T-cell (primary cell): ENCODE measurements around the gene ERMAP. TPM values are rescaled to one million over a fixed set of nuclear protein-coding genes. Genes with fewer than 3 reads are reported as not detected.

ENCODE experiments used
- ATAC-seq, 4 experiments: fragments of 200-7000 bp in 3 of 4; fragments of 150-1000 bp in 1 of 4; cut with Tn5 transposase; replicated peaks in 1 of 4; 1 replicate in 3 of 4; 2 replicates in 1 of 4; pipeline ENCODE4 v1.10.0; 2021; ENCODE audit warnings: moderate library complexity in 3 of 4, mild to moderate bottlenecking in 2 of 4, moderate number of reproducible peaks in 1 of 4
- CTCF ChIA-PET, 2 donors: fragments of 300-600 bp; sonication (Branson Sonifier 250); formaldehyde crosslinking; loops; one replicate each; lab custom pipeline; 2022; ENCODE audit warnings: antibody characterized with exemption in 2 of 2; lab: Charles Lee
- POLR2A ChIA-PET, 2 donors: fragments of 300-600 bp; sonication (Branson Sonifier 250); formaldehyde crosslinking; loops; one replicate each; lab custom pipeline; 2022; ENCODE audit warnings: antibody characterized with exemption in 2 of 2; lab: Charles Lee
- DNase-seq, 35 experiments: peaks; one replicate each; pipeline versions ENCODE4 v3.0.0 to v3.0.0-alpha.2; 2013 to 2023
- H3K27ac ChIP-seq: one replicate; pipeline ENCODE4 v1.5.1; 2013; ENCODE audit warnings: low read length
- H3K27me3 ChIP-seq, 2 experiments: replicated peaks in 1 of 2; 1 replicate in 1 of 2; 2 replicates in 1 of 2; pipeline versions ENCODE4 v1.6.1 to v1.7.0; 2013; ENCODE audit warnings: low read length in 1 of 2, mixed read lengths in 1 of 2; ENCODE audit not compliant: control insufficient read depth in 2 of 2, insufficient read depth in 2 of 2; ENCODE audit errors: extremely low read depth in 1 of 2
- H3K36me3 ChIP-seq, 2 donors: 1 replicate in 1 of 2; 2 replicates in 1 of 2; pipeline versions ENCODE4 v1.6.1 to v1.7.0; 2013; ENCODE audit warnings: low read length in 1 of 2; ENCODE audit not compliant: control insufficient read depth in 2 of 2, insufficient read depth in 1 of 2; ENCODE audit errors: extremely low read depth in 1 of 2
- H3K4me1 ChIP-seq, 2 experiments: 1 replicate in 1 of 2; 2 replicates in 1 of 2; pipeline versions ENCODE4 v1.6.1 to v1.7.0; 2013; ENCODE audit warnings: low read length in 2 of 2, mixed read lengths in 1 of 2; ENCODE audit not compliant: insufficient read depth in 2 of 2, control insufficient read depth in 1 of 2; ENCODE audit errors: extremely low read depth in 1 of 2
- H3K4me3 ChIP-seq, 2 donors: 1 replicate in 1 of 2; 2 replicates in 1 of 2; pipeline versions ENCODE4 v1.5.1 to v1.7.0; 2013; ENCODE audit warnings: mild to moderate bottlenecking in 2 of 2, low read length in 1 of 2, moderate library complexity in 1 of 2; ENCODE audit not compliant: control insufficient read depth in 1 of 2; ENCODE audit errors: extremely low read depth in 1 of 2
- H3K9me3 ChIP-seq: 2 replicates; pipeline ENCODE4 v1.7.0; 2013
- H3K27ac Mint-ChIP-seq, 2 donors: one replicate each; pipeline ENCODE4 v1.8.0; 2020 to 2021; ENCODE audit warnings: mild to moderate bottlenecking in 2 of 2, mixed read lengths in 2 of 2
- H3K27me3 Mint-ChIP-seq, 2 donors: one replicate each; pipeline ENCODE4 v1.8.0; 2021 to 2022; ENCODE audit warnings: mixed read lengths in 2 of 2
- H3K36me3 Mint-ChIP-seq: one replicate; pipeline ENCODE4 v1.8.0; 2021; ENCODE audit warnings: mixed read lengths
- H3K4me1 Mint-ChIP-seq, 3 donors: one replicate each; pipeline ENCODE4 v1.8.0; 2020 to 2022; ENCODE audit warnings: mixed read lengths in 3 of 3, mild to moderate bottlenecking in 1 of 3
- H3K4me3 Mint-ChIP-seq, 3 donors: one replicate each; pipeline ENCODE4 v1.8.0; 2020 to 2022; ENCODE audit warnings: mild to moderate bottlenecking in 3 of 3, mixed read lengths in 3 of 3, moderate library complexity in 3 of 3
- H3K9me3 Mint-ChIP-seq, 3 donors: one replicate each; pipeline ENCODE4 v1.8.0; 2020 to 2022; ENCODE audit warnings: mixed read lengths in 3 of 3
- WGBS: methylation state at CpG from one replicate; pipeline ENCODE4 v1.1.5; 2013; ENCODE audit warnings: missing lambda C conversion rate; ENCODE audit not compliant: insufficient coverage; 5-methylcytosine and 5-hydroxymethylcytosine counted together
- total RNA-seq, 35 experiments: library from RNA in 6 of 35; stranded (reverse) in 6 of 35; fragments of 120-200 nt in 1 of 35; gene quantifications; one replicate each; pipeline versions ENCODE4 v1.2.1 to v1.2.4 and lab custom pipeline; 2013 to 2026

Gene ERMAP
- total RNA-seq, 5 donors from 2014 or later (not counting 1 experiment from before 2014, with no cell fraction given): 5.7 to 7.6 (median 6.7) TPM

- Mint-ChIP-seq H3K27ac (peak overlapping the region; percentile 90 to 93), H3K9me3 (no peaks in the 10 kb centered on the region), H3K4me3 (peak overlapping the region; percentile 78 to 84 (median 83)), H3K36me3 (peaks cover 4% of the 10 kb centered on the region), H3K4me1 (peaks cover 20 to 39% (median 20%) of the 10 kb centered on the region in 3 donors), H3K27me3 (no peaks in the 10 kb centered on the region)
- H3K27ac ChIP-seq: peak overlapping the region; percentile 81
- ATAC-seq: peak; percentile 0 to 4 (median 1)
- no peaks in the 10 kb centered on the region for H3K27me3 ChIP-seq
- 13% methylated on average over 3 of the region's 7 CpGs for WGBS
- peak overlapping the region; percentile 66 to 82 for H3K4me3 ChIP-seq
- H3K36me3 ChIP-seq: no peaks in the 10 kb centered on the region
- DNase-seq: peak in 7 of 35 experiments; percentile 2 to 16 (median 3)
- ChIA-PET CTCF (interaction anchor here in 1 of 2 donors (1.2 to 4.0 kb wide), 2 partner anchors 30 to 49 kb away, joined by 4 to 16 read pairs; partner anchors contain the start of genes C1orf50, P3H1 and ZNF691), POLR2A (interaction anchor here (0.6 to 1.7 kb wide), 2 partner anchors 31 to 49 kb away, joined by 4 read pairs; partner anchors contain the start of genes C1orf50 (in 1 of the 2) and P3H1 (in 1 of the 2))
- H3K4me1 ChIP-seq: peaks cover 10 to 13% of the 10 kb centered on the region in 2 experiments
- H3K9me3 ChIP-seq: no peaks in the 10 kb centered on the region
Measured at GRCh38 chr1:42815941-42816584, 859 bp upstream of the ERMAP start.

- CTCF ChIA-PET: interaction anchor here (0.6 to 4.0 kb wide), 5 partner anchors 9 to 142 kb away, joined by 3 to 16 read pairs (median 3); partner anchors contain the start of genes C1orf50 (in 1 of the 2), P3H1 (in 1 of the 2) and ZNF691 (in 1 of the 2)
- H3K27me3 ChIP-seq: no peaks in the 10 kb centered on the region
- Mint-ChIP-seq H3K36me3 (no peaks in the 10 kb centered on the region), H3K27ac (no peak overlapping the region), H3K27me3 (no peaks in the 10 kb centered on the region), H3K4me3 (peak overlapping the region; percentile 70 to 84 (median 83)), H3K4me1 (peaks cover 20 to 39% (median 20%) of the 10 kb centered on the region in 3 donors), H3K9me3 (no peaks in the 10 kb centered on the region)
- POLR2A ChIA-PET: interaction anchor here in 1 of 2 donors (0.8 to 1.7 kb wide), 2 partner anchors 29 to 50 kb away, joined by 3 to 4 read pairs; partner anchors contain the start of genes C1orf50, P3H1 and ZNF691
- WGBS: 0% methylated on average over 3 of the region's 13 CpGs
- no peak for ATAC-seq
- H3K27ac ChIP-seq: no peak overlapping the region
- DNase-seq: no peak
- H3K4me3 ChIP-seq: peak overlapping the region; percentile 49 to 54
- peaks cover 10 to 13% of the 10 kb centered on the region in 2 experiments for H3K4me1 ChIP-seq
- H3K36me3 ChIP-seq: no peaks in the 10 kb centered on the region
- H3K9me3 ChIP-seq: no peaks in the 10 kb centered on the region
Measured at GRCh38 chr1:42817440-42817767, 482 bp downstream of the ERMAP start.

GRCh38 chr1:42817976-42818375, 1.1 kb downstream of the ERMAP start:
- H3K9me3 Mint-ChIP-seq: no peaks in the 10 kb centered on the region
- H3K27me3 Mint-ChIP-seq: no peaks in the 10 kb centered on the region
- no peaks in the 10 kb centered on the region for H3K27me3 ChIP-seq
- H3K4me3 ChIP-seq: no peak overlapping the region
- no peak overlapping the region for H3K27ac ChIP-seq
- H3K4me3 Mint-ChIP-seq: peak overlapping the region; percentile 63 to 84 (median 70)
- peaks cover 10 to 13% of the 10 kb centered on the region in 2 experiments for H3K4me1 ChIP-seq
- no peaks in the 10 kb centered on the region for H3K36me3 Mint-ChIP-seq
- H3K4me1 Mint-ChIP-seq: peaks cover 20 to 39% (median 20%) of the 10 kb centered on the region in 3 donors
- ChIA-PET POLR2A (interaction anchor here in 1 of 2 donors (0.8 kb wide), 1 partner anchor 28 kb away, joined by 3 read pairs; the partner anchor contains the start of gene ZNF691), CTCF (interaction anchor here in 1 of 2 donors (0.8 to 4.0 kb wide), 4 partner anchors 10 to 105 kb away, joined by 3 to 16 read pairs (median 10); partner anchors contain the start of genes C1orf50, P3H1 and ZNF691)
- peak in 1 of 35 experiments; percentile 8 for DNase-seq
- no peaks in the 10 kb centered on the region for H3K9me3 ChIP-seq
- H3K36me3 ChIP-seq: no peaks in the 10 kb centered on the region
- WGBS: 100% methylated on average over 2 of the region's 3 CpGs
- H3K27ac Mint-ChIP-seq: no peak overlapping the region
- ATAC-seq: no peak

GRCh38 chr1:42820813-42821212, 3.9 kb downstream of the ERMAP start:
- no peaks in the 10 kb centered on the region for H3K27me3 ChIP-seq
- DNase-seq (no peak), ATAC-seq (no peak)
- no peaks in the 10 kb centered on the region for H3K36me3 ChIP-seq
- no peak overlapping the region for H3K4me3 ChIP-seq
- ChIA-PET CTCF (interaction anchor here (0.6 to 1.2 kb wide), 3 partner anchors 25 to 95 kb away, joined by 5 to 10 read pairs (median 6); partner anchors contain the start of gene ZNF691 (in 1 of the 2)), POLR2A (interaction anchor here in 1 of 2 donors (0.7 kb wide), 1 partner anchor 116 kb away, joined by 11 read pairs; no protein-coding TSS in a partner anchor)
- H3K9me3 Mint-ChIP-seq: no peaks in the 10 kb centered on the region
- H3K27ac Mint-ChIP-seq: no peak overlapping the region
- H3K27ac ChIP-seq: no peak overlapping the region
- no CpG with 5 or more reads among the region's 1 CpG for WGBS
- no peak overlapping the region for H3K4me3 Mint-ChIP-seq
- H3K4me1 ChIP-seq: peaks cover 9 to 11% of the 10 kb centered on the region in 2 experiments
- no peaks in the 10 kb centered on the region for H3K27me3 Mint-ChIP-seq
- peaks cover 16 to 31% (median 17%) of the 10 kb centered on the region in 3 donors for H3K4me1 Mint-ChIP-seq
- no peaks in the 10 kb centered on the region for H3K9me3 ChIP-seq
- H3K36me3 Mint-ChIP-seq: no peaks in the 10 kb centered on the region

- DNase-seq: no peak
- ChIA-PET CTCF (interaction anchor here (0.6 to 1.2 kb wide), 6 partner anchors 24 to 1002 kb away, joined by 3 to 10 read pairs (median 4); partner anchors contain the start of gene ZNF691 (in 1 of the 2)), POLR2A (no interaction called here)
- peaks cover under 1 to 6% of the 10 kb centered on the region in 2 experiments for H3K4me1 ChIP-seq
- H3K4me3 ChIP-seq: no peak overlapping the region
- whole genome bisulfite sequencing: no CpG with 5 or more reads among the region's 2 CpGs
- Mint-ChIP-seq H3K27ac (no peak overlapping the region), H3K9me3 (no peaks in the 10 kb centered on the region), H3K36me3 (no peaks in the 10 kb centered on the region), H3K4me3 (no peak overlapping the region), H3K4me1 (peaks cover 8 to 22% (median 9%) of the 10 kb centered on the region in 3 donors), H3K27me3 (no peaks in the 10 kb centered on the region)
- ATAC-seq: no peak
- H3K9me3 ChIP-seq: no peaks in the 10 kb centered on the region
- no peaks in the 10 kb centered on the region for H3K27me3 ChIP-seq
- no peaks in the 10 kb centered on the region for H3K36me3 ChIP-seq
- no peak overlapping the region for H3K27ac ChIP-seq
Measured at GRCh38 chr1:42821690-42822089, 4.8 kb downstream of the ERMAP start.

GRCh38 chr1:42822800-42823392, 6.0 kb downstream of the ERMAP start:
- H3K9me3 ChIP-seq: no peaks in the 10 kb centered on the region
- WGBS: no CpG with 5 or more reads among the region's 2 CpGs
- no peak overlapping the region for H3K27ac ChIP-seq
- H3K27ac Mint-ChIP-seq: no peak overlapping the region
- H3K27me3 Mint-ChIP-seq: no peaks in the 10 kb centered on the region
- H3K4me3 Mint-ChIP-seq: no peak overlapping the region
- ATAC-seq: no peak
- no peak for DNase-seq
- ChIA-PET CTCF (no interaction called here), POLR2A (no interaction called here)
- H3K36me3 ChIP-seq: no peaks in the 10 kb centered on the region
- no peaks in the 10 kb centered on the region for H3K9me3 Mint-ChIP-seq
- peaks cover 0 to under 1% of the 10 kb centered on the region in 2 experiments for H3K4me1 ChIP-seq
- H3K27me3 ChIP-seq: no peaks in the 10 kb centered on the region
- H3K36me3 Mint-ChIP-seq: peaks cover 3% of the 10 kb centered on the region
- H3K4me3 ChIP-seq: no peak overlapping the region
- peaks cover 2 to 15% (median 3%) of the 10 kb centered on the region in 3 donors for H3K4me1 Mint-ChIP-seq
